Breast epithelium (tissue), 3 donors: ENCODE results near the gene DDX41.

Experiments
- POLR2A ChIP-seq: fragments of 450-650 bp; IDR thresholded peaks from one replicate; pipeline ENCODE4 v1.6.1; 2016; ENCODE audit warnings: antibody characterized with exemption, mild to moderate bottlenecking, moderate library complexity
- POLR2AphosphoS5 ChIP-seq, 3 donors: sonication (generic); formaldehyde crosslinking; IDR thresholded peaks; one replicate each; pipeline ENCODE4 v1.6.1; 2017; ENCODE audit warnings: antibody characterized with exemption in 3 of 3
- TF ChIP-seq, protein P1 (sequence below), 3 donors: fragments of 450-650 bp; IDR thresholded peaks; one replicate each; pipeline ENCODE4 v1.5.1; 2016 to 2017; ENCODE audit warnings: antibody characterized with exemption in 3 of 3, mild to moderate bottlenecking in 3 of 3, moderate library complexity in 3 of 3

DNA sequence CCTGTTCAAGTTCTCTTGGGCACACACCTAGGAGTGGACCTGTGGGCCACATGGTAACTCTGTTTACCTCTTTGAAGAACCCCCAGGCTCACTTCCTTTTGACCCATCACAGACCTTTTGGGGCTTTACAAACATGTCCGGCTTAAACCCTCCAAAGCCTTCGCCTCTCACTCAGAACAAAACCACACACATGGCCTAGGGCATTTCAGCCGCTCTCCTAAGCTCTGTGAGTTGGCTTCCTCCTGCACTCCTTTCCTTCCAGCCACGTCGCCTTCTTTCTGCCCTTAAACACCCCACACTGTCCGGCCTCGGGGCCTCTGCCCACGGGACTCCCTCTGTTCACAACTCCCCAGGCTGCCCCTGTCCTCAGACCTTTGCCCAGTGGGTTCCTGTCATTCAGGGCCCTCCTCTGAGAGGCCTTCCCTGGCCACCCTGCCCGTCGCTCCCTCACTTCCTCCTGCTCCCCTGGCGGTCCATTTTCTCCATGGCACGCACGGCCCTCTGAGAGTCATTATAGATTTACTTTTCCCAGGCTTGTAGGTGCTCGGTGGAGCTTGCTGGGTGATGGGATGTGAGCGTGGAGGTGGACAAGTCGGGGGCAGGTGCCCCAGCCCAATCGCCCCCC, 9.1 kb downstream of the DDX41 start:
- TF ChIP-seq, protein P1, sequence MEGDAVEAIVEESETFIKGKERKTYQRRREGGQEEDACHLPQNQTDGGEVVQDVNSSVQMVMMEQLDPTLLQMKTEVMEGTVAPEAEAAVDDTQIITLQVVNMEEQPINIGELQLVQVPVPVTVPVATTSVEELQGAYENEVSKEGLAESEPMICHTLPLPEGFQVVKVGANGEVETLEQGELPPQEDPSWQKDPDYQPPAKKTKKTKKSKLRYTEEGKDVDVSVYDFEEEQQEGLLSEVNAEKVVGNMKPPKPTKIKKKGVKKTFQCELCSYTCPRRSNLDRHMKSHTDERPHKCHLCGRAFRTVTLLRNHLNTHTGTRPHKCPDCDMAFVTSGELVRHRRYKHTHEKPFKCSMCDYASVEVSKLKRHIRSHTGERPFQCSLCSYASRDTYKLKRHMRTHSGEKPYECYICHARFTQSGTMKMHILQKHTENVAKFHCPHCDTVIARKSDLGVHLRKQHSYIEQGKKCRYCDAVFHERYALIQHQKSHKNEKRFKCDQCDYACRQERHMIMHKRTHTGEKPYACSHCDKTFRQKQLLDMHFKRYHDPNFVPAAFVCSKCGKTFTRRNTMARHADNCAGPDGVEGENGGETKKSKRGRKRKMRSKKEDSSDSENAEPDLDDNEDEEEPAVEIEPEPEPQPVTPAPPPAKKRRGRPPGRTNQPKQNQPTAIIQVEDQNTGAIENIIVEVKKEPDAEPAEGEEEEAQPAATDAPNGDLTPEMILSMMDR (IDR thresholded peaks at IDR 0.05) = no peak
- TF ChIP-seq POLR2A (no peak), POLR2AphosphoS5 (IDR thresholded peaks at IDR 0.05) (no peak)
